GM23338 (cell line): ENCODE data around the gene ZNF775.

Experiments used
- CREB1 ChIP-seq: fragments of 250-450 bp; sonication (Bioruptor Pico); IDR thresholded peaks from 2 replicates; pipeline ENCODE4 v1.5.0; 2020; ENCODE audit warnings: low read depth, mild to moderate bottlenecking, moderate library complexity
- CTCF ChIP-seq, 2 experiments: fragments of 200-600 bp in 1 of 2; sonication (generic) in 1 of 2; conservative IDR thresholded peaks; 2 replicates each; pipeline versions ENCODE4 v1.5.1 to v1.6.1; 2016 to 2017; ENCODE audit warnings: antibody characterized with exemption in 2 of 2, low read depth in 2 of 2, mild to moderate bottlenecking in 2 of 2, moderate library complexity in 1 of 2
- ETS1 ChIP-seq: IDR thresholded peaks from 2 replicates; pipeline ENCODE4 v1.6.1; 2016; ENCODE audit warnings: antibody characterized with exemption
- EZH2 ChIP-seq: fragments of 200-600 bp; sonication (generic); IDR thresholded peaks from one replicate; pipeline ENCODE4 v1.8.0; 2017; ENCODE audit warnings: antibody characterized with exemption, mild to moderate bottlenecking, low read depth; ENCODE audit not compliant: unreplicated experiment
- EZH2phosphoT487 ChIP-seq: fragments of 200-600 bp; sonication (generic); IDR thresholded peaks from one replicate; pipeline ENCODE4 v1.8.1; 2018; ENCODE audit warnings: antibody characterized with exemption; ENCODE audit not compliant: unreplicated experiment
- JUNB ChIP-seq: IDR thresholded peaks from one replicate; pipeline ENCODE4 v1.6.1; 2016; ENCODE audit warnings: antibody characterized with exemption; ENCODE audit not compliant: unreplicated experiment
- POLR2AphosphoS5 ChIP-seq: IDR thresholded peaks from 2 replicates; pipeline ENCODE4 v1.6.1; 2016; ENCODE audit warnings: antibody characterized with exemption, low read depth
- REST ChIP-seq: IDR thresholded peaks from one replicate; pipeline ENCODE4 v1.6.1; 2018; ENCODE audit warnings: antibody characterized with exemption; ENCODE audit not compliant: unreplicated experiment
- STAT1 ChIP-seq: IDR thresholded peaks from one replicate; pipeline ENCODE4 v1.6.1; 2016; ENCODE audit warnings: antibody characterized with exemption; ENCODE audit not compliant: unreplicated experiment
- ZNF114 ChIP-seq: fragments of 250-450 bp; sonication (Bioruptor Pico); IDR thresholded peaks from 2 replicates; pipeline ENCODE4 v1.5.0; 2020; ENCODE audit warnings: mild to moderate bottlenecking, moderate library complexity

GRCh38 chr7:150337179-150337578 lies 42.0 kb upstream of the ZNF775 start:
- TF ChIP-seq JUNB (no peak), CTCF (conservative IDR thresholded peaks at IDR 0.05; ENCODE audit: low read depth in 2 of 2) (no peak), EZH2 (no peak), ETS1 (no peak), POLR2AphosphoS5 (no peak; the same call in 1 of the 2 replicates), REST (no peak), EZH2phosphoT487 (no peak), ZNF114 (CRISPR knock-in tag) (no peak), CREB1 (no peak), STAT1 (no peak)
